NCI-H2196 treated with DMSO at 0.1 percent for 48 hours (cell line): ENCODE results near the gene HOMER2.
"Not testable (repeated sequence)": the region's sequence is repeated elsewhere in the genome, so short reads cannot be mapped to it uniquely, and the experiment has no call there.

Source experiments
- DNase-seq: peaks from one replicate; lab custom pipeline; 2025; ENCODE audit not compliant: unreplicated experiment; lab: John Stamatoyannopoulos, UW

Gene HOMER2

DNA sequence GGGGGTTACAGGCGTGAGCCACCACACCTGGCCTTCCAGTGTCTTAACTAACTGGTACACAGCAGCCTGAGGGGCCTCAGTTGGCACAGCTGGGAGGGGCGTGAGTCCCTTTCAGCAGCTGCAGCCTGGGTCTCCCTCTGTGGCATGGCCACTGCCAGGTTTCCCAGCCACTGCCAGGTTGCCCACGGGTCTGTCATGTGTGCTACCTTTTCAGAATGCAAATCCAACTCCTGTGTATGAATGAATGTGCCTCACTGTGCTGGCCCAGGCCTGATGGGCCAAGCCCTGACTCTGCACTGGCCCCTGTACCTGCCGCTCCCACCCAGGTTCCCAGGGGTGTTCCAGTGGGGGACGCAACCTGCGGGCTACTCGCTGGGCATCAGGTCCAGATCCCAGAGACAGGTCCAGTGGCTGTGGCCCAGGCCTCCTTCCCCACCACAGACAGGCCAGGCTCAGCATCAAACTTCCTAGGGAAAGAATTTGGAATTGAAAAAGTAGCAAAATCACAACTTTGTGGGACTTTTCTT lies 117.1 kb downstream of the HOMER2 start:
- DNase-seq, result no peak

DNA sequence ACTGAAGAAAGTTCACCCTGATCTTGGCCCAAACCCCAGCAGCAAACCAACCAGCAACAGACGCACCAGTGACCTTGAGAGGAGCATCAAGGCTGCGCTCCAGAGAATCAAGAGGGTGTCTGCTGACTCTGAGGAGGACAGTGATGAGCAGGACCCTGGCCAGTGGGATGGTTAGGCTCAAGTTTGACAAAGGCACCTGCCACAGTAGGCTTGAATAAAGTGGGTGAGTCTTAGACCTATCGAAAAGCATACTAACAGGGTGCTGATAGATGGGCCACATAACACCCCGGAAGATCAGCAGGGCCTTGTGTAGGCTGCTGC lies 119.2 kb downstream of the HOMER2 start:
- DNase-seq, result no peak

DNA sequence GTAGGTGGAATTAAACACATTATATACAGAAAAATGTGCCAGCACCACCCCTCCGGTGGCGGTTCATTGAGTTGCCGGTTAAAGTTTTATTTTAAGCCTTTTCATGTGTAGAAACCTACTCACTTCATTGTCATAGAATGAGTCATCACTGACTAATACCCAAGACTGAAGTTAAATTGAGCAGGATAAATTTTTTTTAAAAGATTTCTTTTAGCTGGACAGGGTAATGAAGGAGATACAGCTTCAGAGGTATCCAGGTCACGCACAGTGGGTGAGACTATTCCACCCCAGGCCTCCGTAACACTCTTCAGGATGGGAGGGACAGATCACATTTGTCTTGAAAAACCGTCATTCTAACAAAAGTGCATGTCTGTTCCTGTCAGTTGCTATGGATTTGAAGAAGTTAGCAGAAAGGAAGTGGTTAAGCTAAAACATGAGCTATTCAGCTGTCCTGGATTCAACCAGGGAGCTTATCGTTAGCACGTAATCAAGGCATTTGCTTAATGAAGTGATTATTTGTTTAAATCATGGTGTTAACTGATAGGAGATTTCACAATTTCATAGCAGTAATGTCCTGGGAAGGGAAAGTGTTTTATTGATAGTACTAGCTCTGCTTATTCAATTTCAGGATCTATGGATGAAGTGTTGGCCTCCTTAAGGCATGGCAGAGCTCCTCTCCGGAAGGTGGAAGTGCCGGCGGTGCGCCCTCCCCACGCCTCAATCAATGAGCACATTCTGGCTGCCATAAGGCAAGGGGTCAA lies 119.7 kb downstream of the HOMER2 start:
- DNase-seq, result no peak

DNA sequence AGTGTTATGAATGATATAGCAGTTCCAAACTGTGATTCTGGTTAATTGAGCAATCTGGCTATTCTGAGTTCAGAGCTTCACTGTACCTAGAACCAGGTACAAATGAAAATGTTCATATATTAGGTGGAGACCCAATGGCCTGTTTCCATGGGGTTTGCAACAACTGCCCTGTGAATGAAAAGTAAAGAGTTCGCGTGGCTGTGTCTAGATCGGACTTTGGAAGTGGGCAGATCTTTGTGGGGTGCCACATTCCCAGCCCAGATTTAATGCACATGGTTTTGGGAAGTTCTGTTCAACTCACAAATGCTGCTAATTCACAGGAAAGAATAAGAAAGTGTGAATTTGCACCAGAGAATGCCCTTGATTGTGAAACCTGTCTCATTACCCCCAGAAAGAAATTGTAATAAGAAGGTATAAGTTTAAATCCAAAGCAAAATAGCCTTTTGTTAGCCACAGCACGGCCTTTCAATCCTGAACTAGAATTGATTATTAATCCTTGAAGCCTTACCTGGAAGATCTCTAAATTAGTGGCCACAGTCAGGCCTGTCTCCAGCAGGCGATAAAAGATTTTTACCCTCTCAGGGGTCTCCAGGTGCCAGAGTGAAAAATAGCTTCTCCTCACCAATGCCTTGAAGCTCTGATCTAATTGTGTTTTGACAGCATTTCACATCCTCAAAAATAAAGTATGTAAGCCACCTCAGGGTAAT lies 120.5 kb downstream of the HOMER2 start:
- DNase-seq, result no peak

DNA sequence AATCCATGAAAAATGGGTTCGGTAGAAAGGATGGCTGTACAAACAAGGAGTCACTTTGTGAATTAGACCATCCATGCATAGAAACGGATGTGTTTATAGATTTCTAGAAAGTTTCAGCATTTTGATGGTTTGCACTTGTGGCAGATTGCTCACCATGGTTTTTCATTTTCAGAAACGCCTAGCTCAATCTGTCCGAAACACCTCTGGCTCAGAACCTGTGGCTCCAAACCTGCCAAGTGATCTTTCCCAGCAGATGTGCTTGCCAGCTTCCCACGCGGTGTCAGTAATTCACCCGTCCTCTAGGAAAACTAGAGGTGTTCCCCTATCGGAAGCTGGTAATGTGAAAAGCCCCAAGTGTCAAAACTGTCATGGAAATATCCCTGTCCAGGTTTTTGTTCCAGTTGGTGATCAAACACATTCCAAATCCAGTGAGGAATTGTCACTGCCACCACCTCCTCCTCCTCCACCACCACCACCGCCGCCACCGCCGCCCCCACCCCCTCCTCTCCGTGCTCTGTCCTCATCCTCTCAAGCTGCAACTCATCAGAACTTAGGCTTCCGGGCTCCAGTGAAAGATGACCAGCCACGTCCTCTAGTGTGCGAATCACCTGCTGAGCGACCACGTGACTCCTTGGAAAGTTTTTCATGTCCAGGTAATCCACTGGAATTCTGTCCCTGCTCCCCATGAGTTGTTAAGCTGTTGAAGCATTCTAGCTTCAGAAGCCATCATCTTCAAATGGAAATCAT lies 121.9 kb downstream of the HOMER2 start:
- DNase-seq, result no peak

DNA sequence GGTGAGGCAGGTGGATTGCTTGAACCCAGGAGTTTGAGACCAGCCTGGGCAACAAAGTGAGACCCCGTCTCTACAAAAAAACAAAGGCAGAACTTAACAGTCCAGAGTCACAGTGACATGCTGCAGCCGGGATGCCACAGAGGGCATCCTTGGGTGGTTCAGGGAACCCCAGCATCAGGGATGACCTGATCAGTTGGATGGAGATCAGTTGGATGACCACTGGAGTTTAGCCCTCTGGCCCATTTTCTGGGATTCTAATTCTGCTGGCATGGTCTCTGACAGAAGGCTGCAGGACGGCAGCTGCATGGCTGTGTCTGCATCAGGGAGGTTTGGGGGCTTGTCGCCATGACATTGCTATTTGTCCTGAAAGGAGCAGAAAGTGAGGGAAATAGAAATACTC lies 123.3 kb downstream of the HOMER2 start:
- DNase-seq, result no peak

DNA sequence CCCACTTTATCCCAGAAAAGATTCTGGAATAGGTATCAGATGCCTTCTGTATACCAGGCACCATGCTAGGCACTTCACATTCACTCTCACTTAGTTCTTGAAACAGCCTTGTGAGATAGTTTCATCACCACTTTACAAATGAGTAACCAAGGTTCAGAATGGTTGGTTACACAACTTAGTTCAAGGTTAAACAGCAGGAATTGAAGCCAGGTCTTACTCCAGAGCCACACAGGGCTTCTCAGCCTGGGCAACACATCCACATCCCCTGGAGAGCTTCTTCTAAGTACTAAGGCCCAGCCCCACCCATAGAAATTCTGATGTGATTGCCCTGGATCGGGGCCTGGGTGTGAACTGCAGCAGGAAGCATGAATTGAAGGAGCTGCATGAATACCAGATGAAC lies 124.4 kb downstream of the HOMER2 start:
- DNase-seq, result no peak

DNA sequence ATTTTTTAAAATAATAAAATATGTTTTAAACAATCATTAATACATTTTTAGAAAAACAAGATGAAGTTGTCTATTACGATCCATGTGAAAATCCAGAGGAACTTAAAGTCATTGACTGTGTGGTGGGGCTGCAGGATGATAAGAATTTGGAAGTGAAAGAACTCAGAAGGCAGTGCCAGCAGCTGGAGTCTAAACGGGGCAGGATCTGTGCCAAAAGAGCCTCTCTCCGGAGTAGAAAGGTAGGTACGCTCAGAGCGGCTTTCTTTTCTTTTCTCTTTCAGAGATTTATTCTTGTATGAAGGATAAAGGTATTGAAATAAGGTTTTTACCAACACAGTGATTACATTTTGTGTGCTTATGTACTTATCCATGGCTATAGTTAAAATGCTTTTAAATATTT lies 129.5 kb downstream of the HOMER2 start:
- no peak for DNase-seq

DNA sequence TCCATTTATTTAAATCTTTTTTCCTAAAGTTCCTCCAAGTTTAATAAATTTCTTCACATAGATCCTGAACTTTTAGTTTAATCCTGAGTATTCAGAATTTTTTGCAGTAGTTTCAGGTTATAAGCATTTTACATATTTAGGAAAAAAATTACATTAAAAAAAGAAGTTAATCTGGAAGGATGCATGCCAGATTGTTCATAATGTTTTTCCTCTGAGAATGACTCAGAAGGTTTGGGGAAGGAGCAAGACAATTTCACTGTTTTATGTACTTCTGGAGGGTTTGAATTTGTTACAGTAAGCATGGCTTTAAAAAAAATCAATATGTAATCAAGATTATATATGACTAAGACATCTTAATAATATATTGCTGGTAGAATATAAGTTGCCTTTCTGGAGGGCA lies 130.7 kb downstream of the HOMER2 start:
- DNase-seq, result not testable (repeated sequence)

DNA sequence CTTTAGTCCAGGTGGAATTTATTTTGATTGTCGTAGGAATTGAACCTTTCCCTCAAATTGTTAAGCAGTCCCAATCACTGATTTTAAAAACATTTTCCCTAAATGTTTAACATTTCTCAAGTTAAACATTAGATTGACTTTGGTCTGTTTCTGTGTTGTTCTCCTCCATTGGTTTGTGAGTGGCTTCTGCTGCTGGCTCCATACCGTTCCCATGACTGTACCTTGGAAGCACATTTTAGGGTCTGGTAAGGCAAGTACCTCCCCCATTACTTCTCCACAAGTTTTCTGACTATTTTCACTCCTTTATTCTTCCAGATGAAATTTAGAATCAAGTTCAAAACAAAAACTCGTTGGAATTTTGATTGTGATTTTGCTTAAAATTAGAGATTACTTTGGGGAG lies 131.1 kb downstream of the HOMER2 start:
- DNase-seq, result not testable (repeated sequence)

DNA sequence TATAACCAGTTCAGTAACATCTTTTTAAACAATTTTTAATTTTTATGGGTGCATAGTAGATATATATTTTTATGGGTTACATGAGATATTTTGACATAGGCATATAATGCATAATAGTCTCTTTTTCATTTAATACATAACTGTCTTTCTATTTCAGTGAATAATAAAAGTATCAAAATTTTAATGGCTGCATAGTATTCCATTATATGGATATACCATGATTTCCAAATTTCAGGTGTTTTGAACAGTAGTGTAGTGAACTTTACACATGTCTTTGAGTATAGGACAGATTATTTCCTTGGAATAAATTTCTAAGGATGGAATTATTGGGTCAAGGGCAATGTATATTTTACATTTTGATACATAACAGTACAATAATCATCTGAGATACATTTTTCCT lies 132.4 kb downstream of the HOMER2 start:
- no peak for DNase-seq

DNA sequence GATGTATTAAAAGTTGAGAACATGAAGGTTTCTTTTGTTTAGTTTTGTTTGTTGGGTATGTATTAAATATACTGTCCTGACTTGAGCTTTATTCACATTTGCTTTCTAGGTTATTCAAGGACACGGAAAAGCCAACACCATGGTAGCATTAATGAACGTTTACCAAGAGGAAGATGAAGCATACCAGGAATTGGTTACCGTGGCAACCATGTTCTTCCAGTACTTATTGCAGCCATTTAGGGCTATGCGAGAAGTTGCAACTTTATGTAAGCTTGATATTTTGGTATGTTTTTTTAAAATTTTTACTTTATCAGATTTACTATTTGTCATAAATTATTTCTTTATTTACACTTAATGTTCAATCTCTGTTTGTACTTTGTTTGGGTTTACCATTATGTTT lies 139.5 kb downstream of the HOMER2 start:
- no peak for DNase-seq

DNA sequence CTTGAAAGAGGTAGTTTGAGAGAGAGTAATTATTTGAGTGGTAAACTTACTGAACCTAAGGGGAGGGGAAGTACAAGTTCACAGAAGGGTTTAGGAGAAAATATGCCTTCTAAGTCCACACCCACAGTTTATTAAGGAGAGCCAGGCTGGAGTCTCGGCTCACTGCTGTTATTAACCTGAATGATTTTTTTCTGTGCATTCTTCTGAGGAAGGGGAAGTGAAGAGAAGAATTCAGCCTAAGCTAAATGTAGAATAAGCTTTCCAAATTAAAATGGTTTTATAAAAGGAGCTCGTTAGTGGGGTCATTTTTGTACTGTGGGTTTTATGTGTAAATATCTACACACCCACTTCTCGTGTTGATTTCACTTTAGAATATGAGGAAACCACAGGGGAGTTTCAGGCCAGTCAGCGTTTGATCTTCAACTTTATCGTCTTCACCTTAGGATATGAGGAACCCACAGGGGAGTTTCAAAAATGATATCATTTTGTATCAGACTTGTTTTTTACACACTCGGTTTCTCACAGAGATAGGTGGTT lies 141.6 kb downstream of the HOMER2 start:
- no peak for DNase-seq

DNA sequence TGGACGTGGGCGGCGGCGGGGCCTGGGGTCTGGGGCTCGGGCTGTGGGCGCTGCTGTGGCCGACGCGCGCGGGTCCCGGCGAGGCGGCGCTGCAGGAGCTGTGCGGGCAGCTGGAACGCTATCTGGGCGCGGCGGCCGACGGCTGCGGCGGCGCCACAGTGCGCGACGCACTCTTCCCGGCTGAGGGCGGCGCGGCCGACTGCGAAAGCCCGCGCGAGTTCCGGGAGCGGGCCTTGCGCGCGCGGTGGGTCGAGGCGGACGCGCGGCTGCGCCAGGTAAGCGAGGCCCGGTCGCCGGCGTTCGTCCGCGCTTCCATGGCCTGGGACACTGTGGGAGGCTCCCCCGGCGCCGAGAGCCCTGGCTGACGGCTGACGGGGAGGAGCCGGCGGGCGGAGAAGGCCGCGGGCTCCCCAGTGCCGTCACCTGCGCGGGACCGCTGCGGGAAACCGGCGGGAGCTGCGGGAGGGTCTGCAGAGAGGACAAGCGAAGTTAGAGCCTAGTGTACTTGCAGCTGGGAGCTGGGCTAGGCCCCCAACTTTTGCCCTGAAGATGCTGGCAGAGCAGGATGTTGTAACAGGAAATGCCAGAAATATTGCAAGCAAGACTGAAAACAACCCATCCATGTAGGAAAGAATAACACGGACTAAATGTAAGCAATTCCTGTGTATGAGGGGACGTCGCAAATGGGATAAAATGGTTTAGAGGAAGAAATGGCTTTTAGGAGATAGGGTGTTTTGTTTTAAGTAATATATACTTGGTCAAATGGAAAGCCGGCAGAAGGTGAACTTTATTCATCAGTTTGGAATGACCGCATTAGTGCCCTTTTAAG lies 142.2 kb downstream of the HOMER2 start:
- no peak for DNase-seq

DNA sequence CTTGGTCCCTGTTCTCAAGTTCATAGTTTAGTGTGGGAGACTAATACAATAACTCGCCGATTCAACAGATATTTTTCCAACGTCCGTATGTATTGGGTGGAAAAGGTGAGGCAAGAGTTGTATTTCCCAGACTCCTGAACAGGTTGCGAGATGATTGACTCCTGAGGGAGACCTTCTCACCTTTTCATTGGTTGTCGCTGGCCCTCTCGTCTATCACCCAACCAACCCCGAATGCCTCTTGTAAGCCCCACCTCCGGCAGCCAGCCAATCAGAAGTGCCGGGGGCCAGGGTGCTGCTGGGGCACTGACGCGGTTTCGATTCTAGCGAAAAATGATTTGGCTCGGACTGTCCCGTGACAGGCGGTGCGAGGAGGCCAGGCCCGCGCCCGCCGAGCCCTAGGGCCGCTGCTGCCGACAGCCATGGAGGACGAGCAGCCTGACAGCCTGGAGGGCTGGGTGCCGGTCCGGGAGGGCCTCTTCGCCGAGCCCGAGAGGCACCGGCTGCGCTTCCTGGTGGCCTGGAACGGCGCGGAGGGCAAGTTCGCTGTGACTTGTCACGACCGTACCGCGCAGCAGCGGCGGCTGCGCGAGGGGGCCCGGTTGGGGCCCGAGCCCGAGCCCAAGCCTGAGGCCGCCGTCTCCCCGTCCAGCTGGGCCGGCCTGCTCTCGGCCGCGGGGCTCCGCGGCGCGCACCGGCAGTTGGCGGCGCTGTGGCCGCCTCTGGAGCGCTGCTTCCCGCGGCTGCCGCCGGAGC lies 143.0 kb downstream of the HOMER2 start, which contains the start of gene WHAMM:
WHAMM (plus strand) TSS at position 321 of the 753 bp plus-strand sequence; CDS start at position 420, 99 bp downstream.
- peak; percentile 85 for DNase-seq

DNA sequence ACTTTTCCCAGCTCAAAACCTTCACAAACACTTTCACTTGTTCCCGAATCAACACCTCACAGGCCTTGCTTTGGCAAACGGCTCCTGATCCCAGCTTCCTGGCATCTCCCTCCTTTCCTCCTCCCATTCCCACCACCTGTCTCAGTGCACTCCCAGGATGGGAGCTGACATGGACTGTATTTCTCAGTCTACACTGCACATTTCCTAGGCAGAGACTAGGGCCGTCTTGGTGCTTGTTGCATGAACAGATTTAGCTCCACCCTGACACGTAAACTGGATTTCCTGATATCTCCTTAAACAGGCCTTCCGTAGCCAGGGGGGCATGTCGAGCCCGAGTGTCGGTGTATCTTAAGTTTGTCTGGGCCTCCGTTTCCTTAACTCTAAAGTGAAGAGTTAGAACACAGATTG lies 143.9 kb downstream of the HOMER2 start:
- DNase-seq, result no peak

DNA sequence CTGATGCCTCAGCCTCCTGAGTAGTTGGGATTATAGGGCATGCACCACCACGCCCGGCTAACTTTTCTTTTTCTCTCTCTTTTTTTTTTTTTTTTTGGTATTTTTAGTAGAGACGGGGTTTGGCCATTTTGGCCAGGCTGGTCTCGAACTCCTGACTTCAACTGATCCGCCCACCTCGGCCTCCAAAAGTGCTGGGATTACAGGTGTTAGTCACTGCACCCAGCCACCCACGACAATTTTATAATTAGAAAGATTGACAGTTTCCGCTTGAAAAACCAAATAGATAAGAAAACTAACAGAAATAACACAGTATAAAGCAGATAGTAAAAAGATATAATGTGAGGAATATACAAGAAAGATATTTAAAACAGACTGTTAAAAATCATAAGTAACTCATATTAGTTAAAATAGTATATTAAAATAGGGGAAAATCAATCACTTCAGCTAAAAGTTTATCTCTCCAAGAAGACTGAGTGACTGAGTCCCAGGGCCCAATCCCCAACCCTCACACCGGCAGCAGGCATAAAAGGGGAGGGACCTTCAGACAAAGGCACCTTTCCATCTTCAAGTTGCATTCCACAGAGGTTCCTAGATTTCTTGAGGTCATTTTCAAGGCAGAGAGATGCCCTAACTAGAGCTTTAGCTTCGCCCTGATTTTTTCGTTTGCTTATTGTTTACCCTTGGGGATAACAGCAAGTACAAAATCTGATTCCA lies 144.4 kb downstream of the HOMER2 start:
- no peak for DNase-seq

DNA sequence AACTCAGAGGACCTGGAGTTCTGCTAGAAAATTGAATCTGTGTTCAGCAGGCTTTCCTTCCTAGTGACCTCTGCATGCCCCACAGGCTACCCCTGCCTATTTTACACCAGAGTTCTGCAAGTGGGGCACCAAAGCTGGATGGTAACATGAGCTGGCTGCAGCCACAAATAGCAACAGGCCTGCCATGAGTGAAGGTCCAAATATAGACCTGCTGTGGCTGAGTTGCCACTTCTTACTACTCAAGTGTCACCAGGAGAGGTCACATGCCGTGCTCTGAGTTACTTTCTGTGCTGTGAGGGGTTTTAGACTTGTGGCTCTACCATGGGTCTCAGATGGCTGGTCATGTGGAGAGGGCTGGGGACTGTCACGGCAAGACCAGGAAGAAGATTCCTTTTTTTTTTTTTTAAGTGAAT lies 146.5 kb downstream of the HOMER2 start, which contains the start of gene FSD2:
FSD2 (minus strand) TSS at position 76 of the 413 bp plus-strand sequence. CDS start 18,679 bp downstream, outside the sequence.
- no peak for DNase-seq

DNA sequence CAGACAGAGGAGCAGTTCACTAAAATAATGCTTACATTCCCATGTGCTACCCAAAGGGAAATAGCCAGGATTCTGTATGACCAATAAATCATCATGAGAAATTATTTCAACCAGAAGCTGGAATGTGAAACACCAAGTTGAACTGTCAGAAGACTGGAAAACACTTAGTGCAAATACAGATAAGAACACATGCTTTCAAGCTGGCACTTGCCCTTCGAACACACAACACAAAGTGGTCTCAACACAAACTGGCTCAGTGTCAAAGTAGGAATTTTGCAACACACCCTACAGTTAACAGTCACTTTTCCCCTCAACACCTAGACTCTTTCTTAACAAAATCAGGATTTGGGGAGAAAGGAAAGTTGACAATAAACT lies 148.0 kb downstream of the HOMER2 start:
- DNase-seq, result no peak
